Measurements from ENCODE around the gene AGAP1.

- TF ChIP-seq TAF1 (IDR thresholded peaks at IDR 0.05; ENCODE audit: low read depth, low read length) (no peak), POLR2A (IDR thresholded peaks at IDR 0.05; ENCODE audit: low read depth, low read length) (no peak), POLR2AphosphoS5 (IDR thresholded peaks at IDR 0.05; ENCODE audit: low read depth, low read length) (no peak), POU2F2 (IDR thresholded peaks at IDR 0.05; ENCODE audit: low read depth, low read length) (no peak)
Observed at GRCh38 chr2:236106761-236107160, 612.9 kb downstream of the AGAP1 start.
